ENCODE data around the gene DISP3. TPM values are rescaled to one million over a fixed set of nuclear protein-coding genes. Genes with fewer than 3 reads are reported as not detected.

DISP3 gene
- total and polyA plus RNA-seq, 2 of the 13 experiments (the other 11 are each of a cell fraction or from before 2014, with no cell fraction given) = 0.08 to 0.13 TPM

DNA sequence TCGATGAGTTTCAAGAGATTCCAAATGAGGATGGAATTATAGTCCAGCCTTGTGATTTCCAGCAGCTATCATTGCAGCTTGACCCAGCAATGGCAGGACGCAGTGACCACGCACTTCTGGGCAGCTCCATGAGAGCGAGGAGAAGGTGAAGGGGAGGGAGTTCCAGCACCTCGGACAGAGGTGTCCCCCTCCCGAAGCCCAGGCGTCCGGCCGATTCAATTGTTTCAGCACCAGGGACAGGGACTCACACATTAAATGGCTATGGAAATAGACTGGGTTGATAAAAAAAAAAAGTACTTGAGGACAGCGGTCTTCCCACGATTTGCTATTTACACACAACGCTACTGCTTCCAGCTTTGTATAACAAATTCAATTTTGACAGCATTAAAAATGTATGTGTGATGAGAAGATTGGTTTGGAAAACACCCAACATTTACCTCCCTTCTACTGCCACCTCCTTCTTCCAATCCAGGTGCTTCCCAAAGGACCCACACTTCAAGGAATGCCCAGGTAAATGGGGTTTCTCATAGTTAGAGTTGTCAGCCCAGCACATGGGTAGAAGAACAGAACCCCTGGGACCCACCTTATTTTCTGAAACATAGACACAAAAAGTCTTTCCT, 71.8 kb downstream of the DISP3 start (continued):
- TF ChIP-seq, protein P1, sequence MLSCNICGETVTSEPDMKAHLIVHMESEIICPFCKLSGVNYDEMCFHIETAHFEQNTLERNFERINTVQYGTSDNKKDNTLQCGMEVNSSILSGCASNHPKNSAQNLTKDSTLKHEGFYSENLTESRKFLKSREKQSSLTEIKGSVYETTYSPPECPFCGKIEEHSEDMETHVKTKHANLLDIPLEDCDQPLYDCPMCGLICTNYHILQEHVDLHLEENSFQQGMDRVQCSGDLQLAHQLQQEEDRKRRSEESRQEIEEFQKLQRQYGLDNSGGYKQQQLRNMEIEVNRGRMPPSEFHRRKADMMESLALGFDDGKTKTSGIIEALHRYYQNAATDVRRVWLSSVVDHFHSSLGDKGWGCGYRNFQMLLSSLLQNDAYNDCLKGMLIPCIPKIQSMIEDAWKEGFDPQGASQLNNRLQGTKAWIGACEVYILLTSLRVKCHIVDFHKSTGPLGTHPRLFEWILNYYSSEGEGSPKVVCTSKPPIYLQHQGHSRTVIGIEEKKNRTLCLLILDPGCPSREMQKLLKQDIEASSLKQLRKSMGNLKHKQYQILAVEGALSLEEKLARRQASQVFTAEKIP (CRISPR knock-in tag; IDR thresholded peaks at IDR 0.05; ENCODE audit: borderline replicate concordance) = no peak
- TF ChIP-seq HOXA5 (CRISPR knock-in tag; IDR thresholded peaks at IDR 0.05) (peak; percentile 99), DNMT1 (CRISPR knock-in tag; IDR thresholded peaks at IDR 0.05) (no peak), SRSF1 (optimal IDR thresholded peaks at IDR 0.05; ENCODE audit: low read depth, low read length) (no peak), ZNF543 (CRISPR knock-in tag; IDR thresholded peaks at IDR 0.05) (peak; percentile 89), ZNF3 (CRISPR knock-in tag; IDR thresholded peaks at IDR 0.05) (peak; percentile 78; the same call in 1 of the 2 replicates), ZNF768 (CRISPR knock-in tag; IDR thresholded peaks at IDR 0.05) (peak; percentile 46; the same call in 1 of the 2 replicates), ZNF33B (CRISPR knock-in tag; IDR thresholded peaks at IDR 0.05) (peak; percentile 74; the same call in 1 of the 2 replicates), REXO4 (CRISPR knock-in tag; IDR thresholded peaks at IDR 0.05; ENCODE audit: borderline replicate concordance) (no peak), ZMAT3 (CRISPR knock-in tag; conservative IDR thresholded peaks at IDR 0.05) (peak; percentile 98), ZFAT (CRISPR knock-in tag; conservative IDR thresholded peaks at IDR 0.05) (peak; percentile 83; the same call in 1 of the 2 replicates), SOX6 (IDR thresholded peaks at IDR 0.05) (no peak), SOX6 (CRISPR knock-in tag; IDR thresholded peaks at IDR 0.05) (no peak), ZIK1 (CRISPR knock-in tag; IDR thresholded peaks at IDR 0.05; ENCODE audit: borderline replicate concordance, low read depth) (peak; percentile 97), RFX3 (CRISPR knock-in tag; IDR thresholded peaks at IDR 0.05) (peak; percentile 67), ZBTB38 (CRISPR knock-in tag; IDR thresholded peaks at IDR 0.05) (peak; percentile 66; the same call in 1 of the 2 replicates), ZNF383 (CRISPR knock-in tag; IDR thresholded peaks at IDR 0.05; ENCODE audit: borderline replicate concordance) (no peak), RFXAP (CRISPR knock-in tag; IDR thresholded peaks at IDR 0.05; ENCODE audit: borderline replicate concordance) (peak; percentile 93), MXI1 (IDR thresholded peaks at IDR 0.05; ENCODE audit: borderline replicate concordance, low read depth, low read length) (peak; percentile 49; the same call in 1 of the 3 replicates), CBX5 (CRISPR knock-in tag; IDR thresholded peaks at IDR 0.05; ENCODE audit: borderline replicate concordance) (no peak), SETDB1 (CRISPR knock-in tag; IDR thresholded peaks at IDR 0.05; ENCODE audit: borderline replicate concordance) (no peak), ISX (CRISPR knock-in tag; conservative IDR thresholded peaks at IDR 0.05) (peak; percentile 99), HOXA3 (CRISPR knock-in tag; IDR thresholded peaks at IDR 0.05) (peak; percentile 73), AKAP8 (CRISPR knock-in tag; IDR thresholded peaks at IDR 0.05) (0 out of 2 replicates have a peak, but pooled peaks have one; percentile 34), MIER3 (CRISPR knock-in tag; IDR thresholded peaks at IDR 0.05; ENCODE audit: borderline replicate concordance) (peak; percentile 81; the same call in 1 of the 2 replicates)
- TF ChIP-seq, protein P2, sequence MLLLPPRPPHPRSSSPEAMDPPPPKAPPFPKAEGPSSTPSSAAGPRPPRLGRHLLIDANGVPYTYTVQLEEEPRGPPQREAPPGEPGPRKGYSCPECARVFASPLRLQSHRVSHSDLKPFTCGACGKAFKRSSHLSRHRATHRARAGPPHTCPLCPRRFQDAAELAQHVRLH (CRISPR knock-in tag; IDR thresholded peaks at IDR 0.05; ENCODE audit: borderline replicate concordance, low read depth) = peak; percentile 99
- TF ChIP-seq, protein P3, sequence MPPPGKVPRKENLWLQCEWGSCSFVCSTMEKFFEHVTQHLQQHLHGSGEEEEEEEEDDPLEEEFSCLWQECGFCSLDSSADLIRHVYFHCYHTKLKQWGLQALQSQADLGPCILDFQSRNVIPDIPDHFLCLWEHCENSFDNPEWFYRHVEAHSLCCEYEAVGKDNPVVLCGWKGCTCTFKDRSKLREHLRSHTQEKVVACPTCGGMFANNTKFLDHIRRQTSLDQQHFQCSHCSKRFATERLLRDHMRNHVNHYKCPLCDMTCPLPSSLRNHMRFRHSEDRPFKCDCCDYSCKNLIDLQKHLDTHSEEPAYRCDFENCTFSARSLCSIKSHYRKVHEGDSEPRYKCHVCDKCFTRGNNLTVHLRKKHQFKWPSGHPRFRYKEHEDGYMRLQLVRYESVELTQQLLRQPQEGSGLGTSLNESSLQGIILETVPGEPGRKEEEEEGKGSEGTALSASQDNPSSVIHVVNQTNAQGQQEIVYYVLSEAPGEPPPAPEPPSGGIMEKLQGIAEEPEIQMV (CRISPR knock-in tag; IDR thresholded peaks at IDR 0.05; ENCODE audit: low read depth) = peak; percentile 62; the same call in 1 of the 2 replicates
- TF ChIP-seq, protein P4, sequence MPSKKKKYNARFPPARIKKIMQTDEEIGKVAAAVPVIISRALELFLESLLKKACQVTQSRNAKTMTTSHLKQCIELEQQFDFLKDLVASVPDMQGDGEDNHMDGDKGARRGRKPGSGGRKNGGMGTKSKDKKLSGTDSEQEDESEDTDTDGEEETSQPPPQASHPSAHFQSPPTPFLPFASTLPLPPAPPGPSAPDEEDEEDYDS (CRISPR knock-in tag; IDR thresholded peaks at IDR 0.05) = peak; percentile 69
- TF ChIP-seq, protein P5, sequence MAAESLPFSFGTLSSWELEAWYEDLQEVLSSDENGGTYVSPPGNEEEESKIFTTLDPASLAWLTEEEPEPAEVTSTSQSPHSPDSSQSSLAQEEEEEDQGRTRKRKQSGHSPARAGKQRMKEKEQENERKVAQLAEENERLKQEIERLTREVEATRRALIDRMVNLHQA (CRISPR knock-in tag; IDR thresholded peaks at IDR 0.05) = peak; percentile 66; the same call in 1 of the 2 replicates

Measured in HepG2 (cell line).